Mucosa of descending colon (tissue), 3 donors: ENCODE results near the gene SLC26A1. TPM values are rescaled to one million over a fixed set of nuclear protein-coding genes. Genes with fewer than 3 reads are reported as not detected.

Source experiments
- ATAC-seq: fragments of 200-7000 bp; cut with Tn5 transposase; one replicate; pipeline ENCODE4 v1.9.1; 2020; ENCODE audit warnings: mild to moderate bottlenecking, moderate library complexity
- DNase-seq, 3 donors: peaks; one replicate each; pipeline ENCODE4 v3.0.0-alpha.2; 2020
- H3K36me3 ChIP-seq: fragments of 200-600 bp; one replicate; pipeline ENCODE4 v1.8.0; 2021; ENCODE audit warnings: low read depth, mild to moderate bottlenecking
- H3K4me1 ChIP-seq: fragments of 200-600 bp; one replicate; pipeline ENCODE4 v1.8.0; 2021; ENCODE audit warnings: low read depth, mild to moderate bottlenecking
- H3K4me3 ChIP-seq: fragments of 200-600 bp; one replicate; pipeline ENCODE4 v1.8.0; 2021; ENCODE audit warnings: mild to moderate bottlenecking
- H3K9me3 ChIP-seq: fragments of 200-600 bp; one replicate; pipeline ENCODE4 v1.8.0; 2021; ENCODE audit warnings: mild to moderate bottlenecking
- CTCF ChIP-seq: fragments of 200-600 bp; IDR thresholded peaks from one replicate; pipeline ENCODE4 v1.8.0; 2022; ENCODE audit warnings: antibody characterized with exemption, mild to moderate bottlenecking
- intact Hi-C, 2 donors: fragments of 100-400 bp; cut with DNase I in 1 of 2; cut with micrococcal nuclease in 1 of 2; formaldehyde crosslinking; loops; one replicate each; pipeline versions ENCODE4 v1.11.0 to v1.11.1; 2022; cut with DNase I, micrococcal nuclease
- total RNA-seq, 3 donors: library from RNA; stranded (reverse); fragmentation: NEBNext Ultra II Directional in 2 of 3; extraction: Animal tissue kit (Norgen Biotek cat#: 25700) in 2 of 3; gene quantifications; one replicate each; pipeline versions ENCODE4 v1.2.1 to v1.2.4, GENCODE V29; 2021 to 2023
- donor health status: DM: no; HTN: no; CAD: no; lungs with moderate emphysema.
- donor health status: DM: no; HTN: no; CAD: no.
- donor health status: DM: no; HTN: yes; CAD: no.

The SLC26A1 gene
- total RNA-seq, 3 donors from 2014 or later: 0.85 to 2.8 (median 1.9) TPM

- ATAC-seq (no peak), DNase-seq (no peak)
- H3K4me1 ChIP-seq: peaks cover 11% of the 10 kb centered on the region
- TF ChIP-seq CTCF: no peak
- H3K9me3 ChIP-seq: no peaks in the 10 kb centered on the region
- no peaks in the 10 kb centered on the region for H3K36me3 ChIP-seq
- intact Hi-C loops: no loop called here
- H3K4me3 ChIP-seq: no peak overlapping the region
Observed at GRCh38 chr4:1004557-1005485, 11.6 kb upstream of the SLC26A1 start.

GRCh38 chr4:1004071-1004418, 10.8 kb upstream of the SLC26A1 start:
- Histone ChIP-seq H3K36me3 (no peaks in the 10 kb centered on the region), H3K4me1 (peaks cover 11% of the 10 kb centered on the region), H3K4me3 (no peak overlapping the region), H3K9me3 (no peaks in the 10 kb centered on the region)
- no peak for TF ChIP-seq CTCF
- no peak for DNase-seq
- no peak for ATAC-seq
- intact Hi-C loops: no loop called here

- intact Hi-C loops: no loop called here
- no peak for TF ChIP-seq CTCF
- Histone ChIP-seq H3K4me1 (peaks cover 11% of the 10 kb centered on the region), H3K4me3 (no peak overlapping the region), H3K9me3 (no peaks in the 10 kb centered on the region), H3K36me3 (no peaks in the 10 kb centered on the region)
- ATAC-seq: no peak
- DNase-seq: no peak
Observed at GRCh38 chr4:1003271-1004070, 10.3 kb upstream of the SLC26A1 start.

GRCh38 chr4:1002631-1003251, 9.5 kb upstream of the SLC26A1 start:
- no peaks in the 10 kb centered on the region for H3K9me3 ChIP-seq
- TF ChIP-seq CTCF: no peak
- ATAC-seq (peak; percentile 6), DNase-seq (no peak)
- intact Hi-C loops: no loop called here
- H3K4me3 ChIP-seq: no peak overlapping the region
- peaks cover 12% of the 10 kb centered on the region for H3K4me1 ChIP-seq
- no peaks in the 10 kb centered on the region for H3K36me3 ChIP-seq

GRCh38 chr4:1002131-1002630, 9.0 kb upstream of the SLC26A1 start:
- peak in 1 of 3 donors; percentile 61 for DNase-seq

More at GRCh38 chr4:1002131-1002630, 9.0 kb upstream of the SLC26A1 start:
- no peak for TF ChIP-seq CTCF
- Histone ChIP-seq H3K36me3 (no peaks in the 10 kb centered on the region), H3K4me1 (peaks cover 16% of the 10 kb centered on the region), H3K9me3 (no peaks in the 10 kb centered on the region), H3K4me3 (no peak overlapping the region)
- intact Hi-C loops: no loop called here
- ATAC-seq: peak; percentile 51
